ENCODE results near the gene PSMD1.

PSMD1 gene

GRCh38 chr2:231036578-231037106 is 20.0 kb upstream of the PSMD1 start:
- no peak for DNase-seq

GRCh38 chr2:231037202-231037730 is 19.4 kb upstream of the PSMD1 start, which contains the start of gene C2orf72:
Gene C2orf72 (plus strand): TSS chr2:231037523. CDS start chr2:231037566, 43 bp downstream.
- DNase-seq, result no peak

- no peak for DNase-seq
These were observed 18.8 kb upstream of the PSMD1 start for GRCh38 chr2:231037731-231038482.

- DNase-seq, result no peak
These were observed 18.0 kb upstream of the PSMD1 start for GRCh38 chr2:231038483-231039293.

GRCh38 chr2:231039294-231039664 is 17.4 kb upstream of the PSMD1 start:
- DNase-seq, result no peak

GRCh38 chr2:231039821-231040364 is 16.8 kb upstream of the PSMD1 start:
- no peak for DNase-seq

- no peak for DNase-seq
These were observed 15.5 kb upstream of the PSMD1 start for GRCh38 chr2:231041061-231041689.

- no peak for DNase-seq
These were observed 12.9 kb upstream of the PSMD1 start for GRCh38 chr2:231043796-231044195.

- no peak for DNase-seq
These were observed 9.8 kb upstream of the PSMD1 start for GRCh38 chr2:231046916-231047273.

- no peak for DNase-seq
These were observed 9.3 kb upstream of the PSMD1 start for GRCh38 chr2:231047274-231047922.

- no peak for DNase-seq
These were observed 8.4 kb upstream of the PSMD1 start for GRCh38 chr2:231047923-231048915.

GRCh38 chr2:231049286-231050017 is 7.2 kb upstream of the PSMD1 start:
- no peak for DNase-seq

- DNase-seq, result no peak
These were observed 6.4 kb upstream of the PSMD1 start for GRCh38 chr2:231050018-231050901.

GRCh38 chr2:231051116-231051515 is 5.6 kb upstream of the PSMD1 start:
- DNase-seq, result no peak

GRCh38 chr2:231052494-231053451 is 3.9 kb upstream of the PSMD1 start:
- DNase-seq, result peak; percentile 84

GRCh38 chr2:231053846-231054245 is 2.8 kb upstream of the PSMD1 start:
- no peak for DNase-seq

- no peak for DNase-seq
These were observed 923 bp downstream of the PSMD1 start for GRCh38 chr2:231057590-231057989.
